ENCODE measurements around the gene CTNNBIP1. TPM values are rescaled to one million over a fixed set of nuclear protein-coding genes. Genes with fewer than 3 reads are reported as not detected.

Gene CTNNBIP1
- total RNA-seq, 1 donor from 2014 or later = 35.0 TPM

DNA sequence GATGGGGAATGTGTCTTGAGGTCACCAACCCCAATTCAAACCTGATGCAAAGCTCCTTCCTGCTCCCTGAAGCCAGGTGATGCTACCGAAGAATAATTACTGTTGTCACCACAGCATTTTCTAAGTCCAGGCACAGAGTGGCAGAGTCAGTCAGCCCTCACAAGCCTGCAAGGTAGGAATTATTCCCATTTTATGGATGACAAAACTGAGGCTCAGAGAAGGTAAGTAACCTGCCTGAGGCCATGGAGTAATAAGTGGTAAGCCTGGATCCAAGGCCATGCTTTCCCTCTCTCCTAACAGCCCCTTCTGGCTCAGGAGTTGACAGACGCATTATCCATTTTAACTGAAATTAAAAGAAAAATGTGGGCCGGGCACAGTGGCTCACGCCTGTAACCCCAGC, 23.0 kb downstream of the CTNNBIP1 start:
- TF ChIP-seq, protein P1, sequence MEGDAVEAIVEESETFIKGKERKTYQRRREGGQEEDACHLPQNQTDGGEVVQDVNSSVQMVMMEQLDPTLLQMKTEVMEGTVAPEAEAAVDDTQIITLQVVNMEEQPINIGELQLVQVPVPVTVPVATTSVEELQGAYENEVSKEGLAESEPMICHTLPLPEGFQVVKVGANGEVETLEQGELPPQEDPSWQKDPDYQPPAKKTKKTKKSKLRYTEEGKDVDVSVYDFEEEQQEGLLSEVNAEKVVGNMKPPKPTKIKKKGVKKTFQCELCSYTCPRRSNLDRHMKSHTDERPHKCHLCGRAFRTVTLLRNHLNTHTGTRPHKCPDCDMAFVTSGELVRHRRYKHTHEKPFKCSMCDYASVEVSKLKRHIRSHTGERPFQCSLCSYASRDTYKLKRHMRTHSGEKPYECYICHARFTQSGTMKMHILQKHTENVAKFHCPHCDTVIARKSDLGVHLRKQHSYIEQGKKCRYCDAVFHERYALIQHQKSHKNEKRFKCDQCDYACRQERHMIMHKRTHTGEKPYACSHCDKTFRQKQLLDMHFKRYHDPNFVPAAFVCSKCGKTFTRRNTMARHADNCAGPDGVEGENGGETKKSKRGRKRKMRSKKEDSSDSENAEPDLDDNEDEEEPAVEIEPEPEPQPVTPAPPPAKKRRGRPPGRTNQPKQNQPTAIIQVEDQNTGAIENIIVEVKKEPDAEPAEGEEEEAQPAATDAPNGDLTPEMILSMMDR (IDR thresholded peaks at IDR 0.05) = no peak
- Histone ChIP-seq H3K4me3 (no peak overlapping the region), H3K27me3 (ENCODE audit: low read depth) (no peaks in the 10 kb centered on the region), H3K36me3 (peaks cover 8% of the 10 kb centered on the region), H3K9me3 (no peaks in the 10 kb centered on the region), H3K27ac (no peak overlapping the region), H3K4me1 (peaks cover 27% of the 10 kb centered on the region)
- intact Hi-C loops (cut with DNase I) = no loop called here
- no peak for ATAC-seq
- no peak for DNase-seq

DNA sequence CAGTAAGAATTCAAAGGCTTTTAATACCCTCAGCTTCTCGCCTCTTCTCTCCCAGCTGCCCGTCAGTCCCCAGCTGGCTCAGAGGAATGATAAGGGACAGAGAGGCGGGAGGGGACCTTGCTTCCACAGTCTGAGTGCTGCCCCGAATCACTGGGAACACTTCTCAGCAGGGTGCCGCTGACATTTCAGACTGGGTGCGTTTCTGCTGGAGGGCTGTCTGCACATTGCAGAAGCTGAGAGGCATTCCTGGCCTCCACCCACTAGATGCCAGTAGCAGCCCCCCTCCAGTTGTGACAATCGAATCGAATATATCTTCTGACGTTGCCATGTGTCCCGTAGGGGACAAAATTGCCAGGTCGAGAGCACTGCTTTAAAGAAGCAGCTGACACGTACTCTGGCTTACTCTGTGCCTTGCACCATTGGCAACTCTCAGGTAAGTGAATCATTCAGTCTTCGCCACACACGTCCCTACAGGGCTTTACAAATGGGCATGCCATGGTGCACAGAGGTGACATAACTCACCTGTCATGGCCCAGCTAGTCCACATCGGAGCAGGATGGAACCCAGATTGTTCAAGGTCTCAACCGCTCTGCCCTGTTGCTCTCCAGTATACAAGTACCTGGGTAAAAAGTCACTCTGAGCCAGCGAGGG, 23.9 kb downstream of the CTNNBIP1 start:
- Histone ChIP-seq H3K36me3 (peaks cover 8% of the 10 kb centered on the region), H3K4me3 (no peak overlapping the region), H3K4me1 (peaks cover 21% of the 10 kb centered on the region), H3K27me3 (ENCODE audit: low read depth) (no peaks in the 10 kb centered on the region), H3K9me3 (no peaks in the 10 kb centered on the region), H3K27ac (no peak overlapping the region)
- TF ChIP-seq, protein P1 (IDR thresholded peaks at IDR 0.05) = no peak
- ATAC-seq (peak in 1 of 2 donors; percentile 69), DNase-seq (no peak)
- intact Hi-C loops (cut with DNase I) = no loop called here

DNA sequence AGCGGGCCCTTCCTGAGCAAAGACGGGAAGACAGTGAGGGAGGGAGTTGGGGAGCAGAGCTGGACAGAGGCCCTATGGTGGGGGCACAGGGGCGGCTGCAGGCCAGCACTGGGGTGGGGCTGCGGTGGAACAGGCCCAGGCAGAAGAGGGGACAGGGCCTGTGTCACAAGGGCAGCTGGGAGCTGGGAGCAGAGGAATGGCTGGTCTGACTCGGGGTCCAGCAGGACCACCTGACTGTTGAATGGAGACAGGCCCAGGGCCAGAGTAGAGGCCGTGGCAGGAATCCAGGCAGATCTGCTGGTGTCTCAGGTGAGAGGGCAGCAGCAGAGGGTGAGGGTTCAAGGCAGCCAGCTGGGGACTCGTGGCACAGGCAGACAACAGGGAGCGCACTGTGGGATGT, 25.3 kb downstream of the CTNNBIP1 start:
- TF ChIP-seq, protein P1 (IDR thresholded peaks at IDR 0.05) = no peak
- intact Hi-C loops (cut with DNase I) = no loop called here
- no peak for DNase-seq
- no peak for ATAC-seq
- Histone ChIP-seq H3K4me1 (peaks cover 7% of the 10 kb centered on the region), H3K36me3 (peaks cover 8% of the 10 kb centered on the region), H3K4me3 (no peak overlapping the region), H3K27me3 (ENCODE audit: low read depth) (no peaks in the 10 kb centered on the region), H3K9me3 (no peaks in the 10 kb centered on the region), H3K27ac (no peak overlapping the region)

DNA sequence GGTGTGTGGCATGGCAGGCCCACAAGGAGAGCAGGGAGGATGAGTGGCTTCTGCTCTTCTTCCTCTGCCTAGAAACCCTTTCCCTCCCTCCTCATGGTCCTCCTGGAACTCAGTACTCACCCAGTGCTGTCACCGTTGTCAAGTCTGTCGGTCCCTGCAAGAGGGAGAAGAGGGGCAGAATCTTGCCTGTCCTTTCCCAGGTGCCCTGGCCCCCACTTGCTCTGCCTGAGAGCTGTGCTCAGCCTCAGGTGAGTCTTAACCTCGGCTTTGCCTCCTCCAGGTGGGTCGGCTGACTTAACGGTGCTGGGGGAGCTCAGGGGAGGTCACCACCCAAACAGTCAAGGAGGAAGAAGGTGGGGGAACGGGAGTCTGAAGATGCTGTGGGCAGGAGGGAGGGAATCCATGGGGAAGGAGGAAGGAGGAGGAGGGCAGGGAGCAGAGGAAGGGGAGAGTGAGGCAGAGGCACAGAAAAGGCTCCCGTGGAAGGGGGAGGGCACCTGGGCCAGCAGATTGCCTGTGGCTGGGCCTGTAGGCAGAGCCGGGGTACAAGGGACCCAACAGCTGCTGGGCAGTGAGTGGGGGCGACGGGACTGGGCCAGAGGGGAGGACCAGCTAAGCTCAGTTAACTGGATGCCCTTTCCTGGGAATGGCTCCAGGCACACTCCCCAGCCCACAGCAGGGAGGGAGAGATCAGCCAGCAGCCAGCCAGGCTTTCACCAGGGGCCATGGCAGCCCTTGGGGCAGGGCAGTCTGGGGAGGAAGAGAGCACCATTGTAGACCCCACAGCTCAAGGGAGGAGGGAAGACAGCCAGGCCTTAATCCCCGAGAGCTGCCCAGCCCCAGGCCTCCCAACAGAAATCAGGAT, 26.3 kb downstream of the CTNNBIP1 start:
- Histone ChIP-seq H3K36me3 (peaks cover 8% of the 10 kb centered on the region), H3K27ac (no peak overlapping the region), H3K4me3 (no peak overlapping the region), H3K27me3 (ENCODE audit: low read depth) (no peaks in the 10 kb centered on the region), H3K4me1 (no peaks in the 10 kb centered on the region), H3K9me3 (no peaks in the 10 kb centered on the region)
- DNase-seq (no peak), ATAC-seq (no peak)
- TF ChIP-seq, protein P1 (IDR thresholded peaks at IDR 0.05) = no peak
- intact Hi-C loops (cut with DNase I) = no loop called here

DNA sequence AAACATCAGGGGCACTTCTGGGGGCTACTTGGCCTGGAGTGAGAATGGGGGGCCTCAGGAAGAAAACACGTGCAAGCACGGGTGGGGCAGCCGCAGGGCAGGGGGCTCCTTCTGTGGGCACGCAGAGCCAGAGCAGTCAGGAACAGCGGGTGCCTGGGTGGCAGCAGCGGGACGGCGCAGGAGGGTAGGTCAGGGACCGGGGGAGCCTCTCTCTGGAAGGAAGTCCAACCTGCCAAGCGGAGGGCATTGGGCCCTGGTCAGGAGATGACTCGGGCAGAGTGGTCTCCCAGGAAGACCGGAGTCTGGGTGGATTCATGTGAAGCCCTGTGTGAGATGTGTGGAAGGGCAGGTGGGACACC, 27.1 kb downstream of the CTNNBIP1 start:
- DNase-seq (no peak), ATAC-seq (no peak)
- H3K4me3 ChIP-seq = no peak overlapping the region
- H3K4me1 ChIP-seq = no peaks in the 10 kb centered on the region
- peaks cover 5% of the 10 kb centered on the region for H3K36me3 ChIP-seq
- TF ChIP-seq, protein P1 (IDR thresholded peaks at IDR 0.05) = no peak
- intact Hi-C loops (cut with DNase I) = no loop called here
- no peaks in the 10 kb centered on the region for H3K27me3 ChIP-seq (ENCODE audit: low read depth)
- H3K9me3 ChIP-seq = no peaks in the 10 kb centered on the region
- H3K27ac ChIP-seq = no peak overlapping the region
